CD4-positive, alpha-beta T cell treated with Interleukin-4 for 4 hours (primary cell): ENCODE results near the gene SCARB1.
A peak's percentile ranks its signal among the peaks of the same experiment; 100 is the strongest.

Experiments
- DNase-seq: peaks from one replicate; pipeline ENCODE4 v3.0.0-alpha.2; 2020

Gene SCARB1

GRCh38 chr12:124754949-124755800, 108.5 kb downstream of the SCARB1 start:
- DNase-seq: peak; percentile 8

DNA sequence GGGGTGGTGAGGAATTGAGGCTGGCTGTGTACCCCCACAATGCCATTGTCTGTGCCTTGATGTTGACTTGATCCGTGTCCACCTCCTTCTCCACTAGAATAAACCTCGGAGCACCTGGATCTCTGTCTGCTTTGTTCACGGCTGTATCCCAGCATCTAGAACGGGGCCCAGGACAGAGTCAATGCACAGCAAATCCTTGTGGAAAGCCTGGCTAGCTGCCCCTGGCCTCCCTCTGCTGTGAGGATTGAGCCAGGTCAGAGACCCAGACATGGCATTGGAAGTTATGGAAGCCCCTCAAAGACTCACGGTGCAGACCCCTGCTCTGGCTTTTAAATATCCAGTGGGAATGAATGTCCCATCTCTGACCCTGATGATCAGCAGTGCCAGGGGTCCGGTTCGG, 109.2 kb downstream of the SCARB1 start:
- no peak for DNase-seq

DNA sequence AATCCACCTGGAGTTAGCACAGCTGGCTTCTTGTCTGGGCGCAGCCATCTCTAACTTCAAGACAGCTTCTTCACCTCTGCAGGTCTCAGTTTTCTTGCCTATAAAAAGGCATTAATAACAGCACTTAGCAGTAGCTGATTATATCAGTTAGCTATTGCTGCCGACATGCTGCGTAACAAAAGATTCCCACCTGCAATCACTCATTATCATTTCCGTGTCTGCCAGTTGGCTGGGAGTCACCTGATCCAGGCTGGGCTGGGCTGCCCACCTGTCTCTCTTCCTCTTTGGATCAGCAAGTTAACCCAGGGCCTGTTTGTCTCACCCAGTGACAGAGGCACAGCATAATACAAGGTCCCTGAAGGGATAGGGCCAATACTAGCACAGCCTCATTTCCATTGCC, 109.7 kb downstream of the SCARB1 start:
- DNase-seq: no peak

- no peak for DNase-seq
These were observed 110.5 kb downstream of the SCARB1 start for GRCh38 chr12:124753228-124753591.

DNA sequence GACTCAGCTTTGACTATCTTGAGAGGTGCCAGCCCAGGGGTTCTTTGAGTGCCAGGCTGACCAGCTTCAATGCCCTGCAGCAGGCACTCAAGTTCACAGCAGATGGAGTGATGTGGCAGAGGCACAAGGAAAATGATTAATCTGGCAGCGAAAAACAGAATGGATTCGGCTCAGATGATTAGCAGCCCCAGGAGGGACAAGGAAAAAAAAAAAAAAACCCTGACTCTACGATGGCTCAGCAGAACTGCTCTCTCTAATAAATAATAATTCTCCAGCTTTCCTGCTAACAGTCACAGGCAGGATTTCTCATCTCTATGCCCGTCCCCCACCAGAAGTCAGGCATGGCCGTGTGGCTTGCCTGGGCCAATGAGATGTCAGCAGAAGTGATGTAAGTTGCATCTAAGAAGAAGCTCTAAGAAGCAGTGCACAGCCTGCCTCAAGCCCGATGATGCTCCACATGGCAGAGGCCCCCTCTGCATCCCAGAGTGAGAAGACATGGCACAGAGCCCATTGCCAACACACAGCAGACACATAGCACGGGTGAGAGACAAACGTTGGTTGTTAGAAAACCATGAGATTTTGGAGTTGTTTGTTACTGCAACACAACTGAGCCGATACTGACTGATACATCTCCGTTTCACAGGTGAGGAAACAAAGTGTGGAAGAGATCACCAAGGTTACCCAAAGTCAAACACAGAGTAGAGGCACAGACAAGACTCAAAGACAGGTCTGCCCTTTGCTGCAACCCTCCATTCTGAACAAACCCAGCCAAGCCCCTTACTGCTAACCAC, 111.0 kb downstream of the SCARB1 start:
- no peak for DNase-seq

GRCh38 chr12:124751654-124752355, 111.9 kb downstream of the SCARB1 start:
- DNase-seq: no peak

GRCh38 chr12:124750787-124751471, 112.7 kb downstream of the SCARB1 start:
- DNase-seq: no peak

GRCh38 chr12:124750149-124750656, 113.5 kb downstream of the SCARB1 start:
- DNase-seq: no peak

DNA sequence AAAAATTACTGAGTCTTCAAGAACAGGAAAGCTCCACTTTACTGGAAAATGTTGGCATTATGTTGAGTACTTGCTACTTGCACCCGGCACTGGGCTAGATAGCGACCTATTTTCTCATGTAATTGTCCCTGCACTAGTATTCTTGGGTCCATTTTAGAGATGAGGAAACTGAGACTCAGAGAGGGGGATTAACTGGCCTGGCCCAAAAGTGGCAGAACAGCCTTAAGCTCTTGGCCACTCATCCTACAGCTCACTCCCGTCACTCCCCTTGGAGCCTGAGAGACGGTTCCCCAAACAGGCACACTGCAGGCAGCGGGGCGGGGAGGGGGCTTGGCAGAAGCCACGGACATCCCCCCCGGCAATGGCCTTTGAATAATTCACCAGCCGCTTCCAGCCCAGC, 113.9 kb downstream of the SCARB1 start:
- no peak for DNase-seq

DNA sequence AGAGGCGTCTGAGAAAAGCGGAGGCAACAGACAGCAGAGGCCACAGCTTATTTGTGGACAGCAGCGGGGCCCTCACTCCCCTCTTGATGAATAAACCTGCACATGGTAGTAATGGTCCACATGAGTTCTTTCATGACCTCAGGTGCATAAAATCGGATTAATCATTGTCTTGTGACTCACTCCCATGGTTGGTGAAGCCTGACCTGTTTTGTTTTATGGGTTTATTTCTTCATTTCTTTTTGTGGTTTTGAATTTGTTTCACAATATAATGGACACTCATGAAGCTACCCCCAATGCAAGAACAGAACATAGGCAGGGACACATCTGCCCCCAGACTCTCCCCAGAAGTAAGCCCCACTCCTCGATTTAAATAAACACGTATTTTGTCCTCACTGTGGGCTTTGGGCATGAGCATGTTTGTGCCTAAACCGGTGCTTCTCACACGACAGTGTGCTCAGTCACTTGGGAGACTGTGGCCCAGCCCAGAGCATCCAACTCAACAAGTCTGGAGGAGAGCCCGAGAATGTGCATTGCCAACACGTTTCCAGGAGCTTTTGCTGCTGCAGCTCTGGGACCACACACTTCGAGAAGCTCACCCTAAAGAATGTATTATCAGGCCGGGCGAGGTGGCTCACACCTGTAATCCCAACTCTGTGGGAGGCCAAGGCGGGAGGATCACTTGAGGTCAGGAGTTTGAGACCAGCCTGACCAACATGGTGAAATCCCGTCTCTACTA, 116.1 kb downstream of the SCARB1 start:
- no peak for DNase-seq

DNA sequence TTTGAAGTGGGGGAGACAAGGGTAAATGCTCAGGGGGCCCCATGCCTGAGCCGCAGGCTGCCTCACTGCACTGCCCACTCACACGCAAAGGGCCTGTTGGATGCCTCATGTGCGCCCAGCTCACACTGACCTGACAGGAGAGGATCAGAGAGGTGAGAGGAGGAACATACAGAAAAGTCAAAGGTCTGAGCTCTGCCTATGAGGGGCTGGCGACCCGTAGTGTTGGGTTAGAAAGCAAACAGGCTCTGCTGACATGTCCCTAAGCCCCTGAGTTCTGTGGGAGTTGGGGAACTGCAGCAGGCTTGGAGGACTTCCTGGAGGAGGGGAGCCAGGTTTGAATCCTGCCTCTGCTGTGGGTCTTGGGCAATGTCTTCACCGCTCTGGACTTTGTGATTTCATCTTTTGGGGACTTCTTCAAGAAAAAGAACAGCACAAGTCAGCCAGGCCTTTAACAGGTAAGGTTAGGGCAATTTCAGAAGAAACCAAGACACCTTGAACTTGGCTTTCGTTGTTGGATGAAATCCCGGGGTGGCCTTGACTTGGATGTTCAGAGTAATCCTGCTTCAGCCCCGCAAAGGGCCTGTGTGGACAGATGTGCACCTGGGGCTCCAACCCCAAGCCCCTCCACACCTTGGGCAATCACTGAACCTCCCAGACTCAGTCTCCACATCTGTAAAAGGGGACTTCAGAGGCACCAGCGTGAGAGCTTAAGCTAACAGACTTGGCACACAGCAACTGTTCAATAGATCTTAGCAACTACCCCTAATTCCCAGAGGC, 116.8 kb downstream of the SCARB1 start:
- DNase-seq: no peak

GRCh38 chr12:124745891-124746570, 117.6 kb downstream of the SCARB1 start:
- DNase-seq: no peak

GRCh38 chr12:124745465-124745890, 118.2 kb downstream of the SCARB1 start:
- no peak for DNase-seq

DNA sequence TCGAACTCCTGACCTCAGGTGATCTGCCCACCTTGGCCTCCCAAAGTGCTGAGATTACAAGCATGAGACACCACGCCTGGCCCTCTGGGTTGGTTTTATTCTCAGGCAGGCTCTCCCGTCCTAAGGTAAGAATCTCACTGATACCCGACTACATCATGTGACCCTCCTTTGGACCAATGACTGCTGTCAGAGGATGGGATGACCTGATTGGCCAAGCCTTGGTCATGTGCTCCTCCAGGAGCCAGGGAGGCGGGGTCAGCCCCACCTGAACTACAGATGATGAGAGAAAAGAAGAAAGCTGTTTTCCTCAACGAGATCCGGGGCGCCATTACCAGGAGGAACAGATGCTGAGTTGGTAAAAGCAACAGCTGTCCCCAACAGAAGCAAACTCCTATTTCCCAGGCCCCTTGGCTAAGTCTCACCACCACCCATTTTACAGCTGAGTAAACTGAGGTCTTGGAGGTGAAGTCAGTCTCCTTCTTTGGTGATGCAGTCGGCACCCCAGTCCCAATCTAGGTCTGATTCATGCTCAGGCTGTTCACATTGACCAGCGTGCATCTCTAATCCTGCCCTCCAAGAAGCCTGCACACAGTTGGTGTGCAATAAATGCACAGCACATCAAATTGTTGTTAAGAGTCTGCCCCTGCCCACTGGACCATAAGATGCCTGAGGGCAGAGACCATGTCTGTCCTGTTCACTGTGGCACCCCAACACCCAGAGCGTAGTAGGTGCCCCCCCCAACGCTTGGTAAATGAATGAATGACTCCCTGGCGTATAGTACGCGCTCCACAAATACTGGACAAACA, 118.8 kb downstream of the SCARB1 start:
- no peak for DNase-seq

GRCh38 chr12:124744273-124744640, 119.4 kb downstream of the SCARB1 start:
- DNase-seq: no peak

DNA sequence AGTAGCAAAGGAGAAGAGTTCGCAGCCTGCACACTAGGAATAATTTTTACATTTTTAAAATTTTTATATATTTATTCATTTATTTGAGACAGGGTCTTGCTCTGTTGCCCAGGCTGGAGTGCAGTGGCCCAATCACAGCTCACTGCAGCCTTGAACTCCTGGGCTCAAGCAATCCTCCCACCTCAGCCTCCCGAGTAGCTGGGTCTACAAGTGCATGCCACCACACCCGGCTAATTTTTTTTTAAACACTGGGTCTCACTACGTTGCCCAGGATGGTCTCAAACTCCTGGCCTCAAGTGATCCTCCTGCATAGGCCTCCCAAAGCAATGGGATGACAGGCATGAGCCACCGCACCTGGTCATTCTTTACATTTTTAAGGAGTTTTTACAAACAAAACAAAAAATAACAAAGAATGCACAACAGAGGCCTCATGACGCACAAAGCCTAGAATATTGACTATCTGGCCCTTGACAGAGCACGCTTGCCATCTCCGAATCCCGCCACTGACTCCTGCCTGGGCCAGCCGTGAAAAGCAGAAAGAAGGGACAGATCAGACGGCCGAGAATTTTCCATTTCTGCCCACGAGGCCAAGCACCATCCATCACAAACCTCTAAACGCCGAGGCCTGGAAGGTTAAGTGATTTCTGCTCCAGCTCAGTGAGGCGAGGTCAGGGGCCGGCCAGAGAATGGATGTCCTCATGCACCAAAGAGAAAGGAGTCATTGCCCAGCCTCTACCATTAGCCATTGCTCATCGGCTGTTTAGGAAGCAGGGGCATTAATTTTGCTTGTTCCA, 120.0 kb downstream of the SCARB1 start:
- no peak for DNase-seq

DNA sequence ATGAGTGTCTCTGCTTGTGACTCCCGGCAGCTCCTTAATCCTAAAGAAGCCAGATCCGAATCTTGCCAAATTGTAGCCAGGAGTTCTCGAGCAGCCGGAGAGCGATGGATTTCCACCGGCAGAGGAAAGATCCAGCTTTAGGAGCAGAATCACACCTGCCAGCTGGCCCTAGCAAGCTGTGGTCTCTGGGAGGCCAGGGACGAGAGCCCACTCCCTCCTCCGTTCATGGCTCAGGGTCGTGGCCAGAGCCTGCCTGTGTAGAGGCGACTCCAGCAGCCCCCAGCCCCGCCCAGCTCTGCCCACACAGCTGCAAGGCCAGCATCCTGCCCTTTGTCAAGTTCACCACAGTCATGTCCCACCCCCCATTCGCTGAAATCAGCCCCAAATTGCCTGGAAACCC, 121.0 kb downstream of the SCARB1 start:
- no peak for DNase-seq

- DNase-seq: no peak
These were observed 121.6 kb downstream of the SCARB1 start for GRCh38 chr12:124742111-124742510.

DNA sequence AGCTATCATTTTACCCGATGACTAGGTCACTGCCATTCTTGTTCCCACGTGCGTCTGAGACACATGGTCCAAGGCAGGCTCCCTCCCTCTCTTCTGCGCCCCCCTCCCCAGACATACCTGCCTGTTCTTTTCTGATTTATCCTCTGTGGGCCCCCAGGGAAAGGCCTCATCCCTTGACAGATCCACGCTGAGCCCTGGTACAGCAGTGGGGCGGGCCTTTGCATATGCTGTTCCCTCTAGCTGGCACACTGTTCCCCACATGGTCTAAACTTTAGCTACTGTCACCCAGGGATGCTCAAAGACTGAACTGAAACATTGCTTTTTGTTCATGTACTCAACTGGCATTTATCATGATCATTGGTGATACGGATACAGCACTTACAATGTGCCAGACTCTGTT, 122.5 kb downstream of the SCARB1 start:
- DNase-seq: no peak
